Neural cell (in vitro differentiated cells): ENCODE measurements around the gene HEATR3. TPM values are rescaled to one million over a fixed set of nuclear protein-coding genes. Genes with fewer than 3 reads are reported as not detected.

Experiments
- H2AFZ ChIP-seq: fragments of 200-600, 300-800 bp; sonication (generic), shearing (Covaris generic); 2 replicates; pipeline ENCODE4 v1.6.0; 2014; ENCODE audit warnings: low read depth, mild to moderate bottlenecking, antibody characterized with exemption, low read length, moderate library complexity
- H3F3A ChIP-seq: fragments of 200-600 bp; shearing (Covaris generic); 2 replicates; pipeline ENCODE4 v1.6.1; 2016; ENCODE audit warnings: mild to moderate bottlenecking, moderate library complexity, mixed read lengths, antibody characterized with exemption, low read length; ENCODE audit not compliant: insufficient read depth, poor library complexity, severe bottlenecking
- H3K27ac ChIP-seq: fragments of 200-600, 300-800 bp; sonication (generic), shearing (Covaris generic); 2 replicates; pipeline ENCODE4 v1.5.1; 2014; ENCODE audit warnings: mild to moderate bottlenecking, low read length, moderate library complexity
- H3K27me3 ChIP-seq: fragments of 300-800, 200-600 bp; sonication (generic), shearing (Covaris generic); 2 replicates; pipeline ENCODE4 v1.6.0; 2014; ENCODE audit warnings: mild to moderate bottlenecking, low read depth, low read length, moderate library complexity; ENCODE audit not compliant: insufficient read depth
- H3K36me3 ChIP-seq: fragments of 300-800, 200-600 bp; sonication (generic), shearing (Covaris generic); 2 replicates; pipeline ENCODE4 v1.5.1; 2014; ENCODE audit warnings: mild to moderate bottlenecking, antibody characterized with exemption, low read length, moderate library complexity; ENCODE audit not compliant: insufficient read depth
- H3K4me2 ChIP-seq: fragments of 300-800, 200-600 bp; sonication (generic), shearing (Covaris generic); 2 replicates; pipeline ENCODE4 v1.6.0; 2014; ENCODE audit warnings: mild to moderate bottlenecking, low read length
- H3K4me3 ChIP-seq: fragments of 300-800, 200-600 bp; sonication (generic), shearing (Covaris generic); 2 replicates; pipeline ENCODE4 v1.5.1; 2014; ENCODE audit warnings: mild to moderate bottlenecking, low read length, moderate library complexity
- H3K79me2 ChIP-seq: fragments of 200-600 bp; shearing (Covaris generic); replicated peaks from 2 replicates; pipeline ENCODE4 v1.6.0; 2014; ENCODE audit warnings: mild to moderate bottlenecking, low read length, moderate library complexity; ENCODE audit not compliant: insufficient read depth
- H3K9ac ChIP-seq: fragments of 300-800, 200-600 bp; sonication (generic), shearing (Covaris generic); 2 replicates; pipeline ENCODE4 v1.6.1; 2016; ENCODE audit warnings: mild to moderate bottlenecking, low read length, mixed read lengths
- H3K9me2 ChIP-seq: fragments of 200-600 bp; shearing (Covaris generic); 2 replicates; pipeline ENCODE4 v1.6.1; 2016; ENCODE audit warnings: mild to moderate bottlenecking, low read length, mixed read lengths; ENCODE audit not compliant: insufficient read depth
- H3K9me3 ChIP-seq: fragments of 200-600, 300-800 bp; sonication (generic), shearing (Covaris generic); 2 replicates; pipeline ENCODE4 v1.6.1; 2016; ENCODE audit warnings: mild to moderate bottlenecking, mixed run types, low read length, moderate library complexity, mixed read lengths
- H4K20me1 ChIP-seq: fragments of 200-600 bp; shearing (Covaris generic); 2 replicates; pipeline ENCODE4 v1.6.1; 2016; ENCODE audit warnings: mild to moderate bottlenecking, mixed run types; ENCODE audit not compliant: insufficient read depth
- EP300 ChIP-seq: fragments of 450-650 bp; conservative IDR thresholded peaks from 2 replicates; pipeline ENCODE4 v1.6.1; 2014; ENCODE audit warnings: antibody characterized with exemption, mild to moderate bottlenecking, moderate library complexity; ENCODE audit not compliant: poor library complexity, severe bottlenecking
- EZH2 ChIP-seq: fragments of 200-600, 300-800 bp; shearing (Covaris generic), sonication (generic); IDR thresholded peaks from 2 replicates; pipeline ENCODE4 v1.6.1; 2014; ENCODE audit warnings: antibody characterized with exemption, low read length, borderline replicate concordance, mild to moderate bottlenecking; ENCODE audit not compliant: insufficient read depth, poor library complexity, severe bottlenecking
- MXI1 ChIP-seq: fragments of 450-650 bp; conservative IDR thresholded peaks from 2 replicates; pipeline ENCODE4 v1.6.1; 2014; ENCODE audit warnings: antibody characterized with exemption, mild to moderate bottlenecking; ENCODE audit not compliant: poor library complexity, severe bottlenecking
- POLR2AphosphoS5 ChIP-seq: IDR thresholded peaks from 2 replicates; pipeline ENCODE4 v1.6.1; 2012
- RAD21 ChIP-seq: fragments of 450-650 bp; conservative IDR thresholded peaks from 2 replicates; pipeline ENCODE4 v1.6.1; 2014; ENCODE audit warnings: antibody characterized with exemption, mild to moderate bottlenecking, moderate library complexity
- REST ChIP-seq: IDR thresholded peaks from 2 replicates; pipeline ENCODE4 v1.6.1; 2012; ENCODE audit warnings: borderline replicate concordance
- SMC3 ChIP-seq: fragments of 450-650 bp; conservative IDR thresholded peaks from 2 replicates; pipeline ENCODE4 v1.6.1; 2014; ENCODE audit warnings: antibody characterized with exemption, mild to moderate bottlenecking, moderate library complexity; ENCODE audit not compliant: poor library complexity
- TAF1 ChIP-seq: IDR thresholded peaks from 2 replicates; pipeline ENCODE4 v1.6.1; 2012; ENCODE audit warnings: low read depth
- polyA plus RNA-seq: library from polyadenylated mRNA; depleted of rRNA; stranded (reverse); fragments of >200 nt; gene quantifications from 2 replicates; pipeline ENCODE4 v1.2.3, GENCODE V29; 2014
- TF ChIP-seq, protein P1 (sequence below): fragments of 450-650 bp; IDR thresholded peaks from 2 replicates; pipeline ENCODE4 v1.5.1; 2014; ENCODE audit warnings: antibody characterized with exemption, mild to moderate bottlenecking, moderate library complexity; ENCODE audit not compliant: poor library complexity, severe bottlenecking

The HEATR3 gene
- polyA plus RNA-seq, 1 donor from 2014 or later = 50.5 TPM

DNA sequence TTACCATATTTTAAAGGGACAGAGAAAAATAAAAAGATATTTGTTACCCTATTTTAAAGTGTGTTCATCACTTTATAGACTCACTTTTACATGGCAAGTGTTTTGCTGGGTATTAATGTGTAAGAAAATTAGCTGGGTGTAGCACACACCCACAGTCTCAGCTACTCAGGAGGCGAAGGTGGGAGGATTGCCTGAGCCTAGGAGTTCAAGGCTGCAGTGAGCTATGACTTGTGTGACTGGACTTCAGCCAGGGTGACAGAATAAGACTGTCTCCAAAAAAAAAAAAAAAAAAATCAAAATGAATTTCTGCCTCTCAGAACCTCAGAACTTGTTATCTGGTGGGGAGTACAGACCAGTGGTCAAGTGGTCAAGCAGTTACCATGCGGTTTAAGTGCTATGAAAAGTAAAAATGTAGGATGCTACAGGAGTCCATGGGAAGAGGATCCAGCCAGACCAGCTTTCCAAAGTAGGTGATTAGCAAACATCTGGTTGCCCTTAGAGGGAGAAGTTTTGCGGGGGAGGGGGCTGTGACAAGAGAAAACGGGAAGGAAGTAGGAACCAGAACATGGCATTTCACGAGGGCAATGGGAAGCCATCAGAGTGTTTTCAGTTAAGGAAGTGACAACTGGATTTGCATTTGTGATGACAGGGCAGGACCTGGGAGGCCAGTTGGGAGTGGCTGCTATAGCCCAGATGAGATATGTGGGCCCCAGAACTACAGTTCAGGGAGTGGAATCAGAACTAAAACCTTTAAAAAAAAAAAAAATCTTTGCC, 26.8 kb upstream of the HEATR3 start:
- Histone ChIP-seq H3K36me3 (no peaks in the 10 kb centered on the region), H2AFZ (no peak overlapping the region), H3K79me2 (no peaks in the 10 kb centered on the region), H3K9me3 (no peaks in the 10 kb centered on the region), H3K4me3 (no peak overlapping the region), H3K9ac (no peak overlapping the region), H3K27ac (no peak overlapping the region), H3K4me2 (no peak overlapping the region), H3K27me3 (no peaks in the 10 kb centered on the region), H3F3A (no peaks in the 10 kb centered on the region), H4K20me1 (no peaks in the 10 kb centered on the region), H3K9me2 (no peaks in the 10 kb centered on the region)
- TF ChIP-seq EZH2 (no peak), SMC3 (no peak), RAD21 (no peak), TAF1 (no peak), MXI1 (no peak), EP300 (no peak), POLR2AphosphoS5 (no peak), REST (no peak)
- TF ChIP-seq, protein P1, sequence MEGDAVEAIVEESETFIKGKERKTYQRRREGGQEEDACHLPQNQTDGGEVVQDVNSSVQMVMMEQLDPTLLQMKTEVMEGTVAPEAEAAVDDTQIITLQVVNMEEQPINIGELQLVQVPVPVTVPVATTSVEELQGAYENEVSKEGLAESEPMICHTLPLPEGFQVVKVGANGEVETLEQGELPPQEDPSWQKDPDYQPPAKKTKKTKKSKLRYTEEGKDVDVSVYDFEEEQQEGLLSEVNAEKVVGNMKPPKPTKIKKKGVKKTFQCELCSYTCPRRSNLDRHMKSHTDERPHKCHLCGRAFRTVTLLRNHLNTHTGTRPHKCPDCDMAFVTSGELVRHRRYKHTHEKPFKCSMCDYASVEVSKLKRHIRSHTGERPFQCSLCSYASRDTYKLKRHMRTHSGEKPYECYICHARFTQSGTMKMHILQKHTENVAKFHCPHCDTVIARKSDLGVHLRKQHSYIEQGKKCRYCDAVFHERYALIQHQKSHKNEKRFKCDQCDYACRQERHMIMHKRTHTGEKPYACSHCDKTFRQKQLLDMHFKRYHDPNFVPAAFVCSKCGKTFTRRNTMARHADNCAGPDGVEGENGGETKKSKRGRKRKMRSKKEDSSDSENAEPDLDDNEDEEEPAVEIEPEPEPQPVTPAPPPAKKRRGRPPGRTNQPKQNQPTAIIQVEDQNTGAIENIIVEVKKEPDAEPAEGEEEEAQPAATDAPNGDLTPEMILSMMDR = no peak

DNA sequence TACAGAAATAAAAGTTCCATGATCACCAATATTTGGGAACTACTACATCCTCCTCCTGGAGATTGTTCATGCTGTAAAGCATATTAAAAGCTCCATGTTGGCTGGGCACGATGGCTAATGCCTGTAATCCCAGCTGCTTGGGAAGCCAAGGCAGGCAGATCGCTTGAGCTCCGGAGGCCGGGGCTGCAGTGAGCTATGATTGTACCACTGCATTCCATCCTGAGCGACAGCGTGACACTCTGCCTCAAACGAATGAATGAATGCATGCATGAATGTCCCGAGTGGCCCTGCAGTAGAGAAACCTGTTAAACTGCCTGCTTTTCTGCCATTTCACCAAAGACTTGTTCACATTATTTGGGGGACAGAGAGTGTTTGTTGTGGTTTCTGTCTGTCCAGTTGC, 25.8 kb upstream of the HEATR3 start:
- H2AFZ ChIP-seq = no peak overlapping the region
- H3K79me2 ChIP-seq = no peaks in the 10 kb centered on the region
- TF ChIP-seq MXI1 (no peak), POLR2AphosphoS5 (no peak), SMC3 (no peak), RAD21 (no peak), EZH2 (no peak), TAF1 (no peak), REST (no peak), EP300 (no peak)
- TF ChIP-seq, protein P1 = no peak
- H3K27ac ChIP-seq = no peak overlapping the region
- no peaks in the 10 kb centered on the region for H3F3A ChIP-seq
- no peaks in the 10 kb centered on the region for H3K9me3 ChIP-seq
- no peaks in the 10 kb centered on the region for H3K36me3 ChIP-seq
- H4K20me1 ChIP-seq = no peaks in the 10 kb centered on the region
- H3K4me2 ChIP-seq = no peak overlapping the region
- no peaks in the 10 kb centered on the region for H3K27me3 ChIP-seq
- no peaks in the 10 kb centered on the region for H3K9me2 ChIP-seq
- no peak overlapping the region for H3K9ac ChIP-seq
- no peak overlapping the region for H3K4me3 ChIP-seq
